MM.1S (cell line): Measurements from ENCODE around the gene AQP3.

Source experiments
- DNase-seq: peaks from one replicate; pipeline ENCODE4 v3.0.0-alpha.2; 2015
- H2AFZ ChIP-seq: fragments of 300-600 bp; sonication (generic); 2 replicates; pipeline ENCODE4 v1.6.0; 2016; ENCODE audit warnings: antibody characterized with exemption, low read length
- H3F3A ChIP-seq: fragments of 300-600 bp; sonication (generic); 2 replicates; pipeline ENCODE4 v1.6.1; 2016; ENCODE audit warnings: mild to moderate bottlenecking, antibody characterized with exemption, low read length, moderate library complexity, mixed read lengths; ENCODE audit not compliant: insufficient read depth
- H3K27ac ChIP-seq: fragments of 300-600 bp; sonication (generic); 2 replicates; pipeline ENCODE4 v1.5.1; 2016; ENCODE audit warnings: mild to moderate bottlenecking, low read length
- H3K27me3 ChIP-seq: fragments of 300-600 bp; sonication (generic); replicated peaks from 2 replicates; pipeline ENCODE4 v1.6.0; 2016; ENCODE audit warnings: low read length; ENCODE audit not compliant: insufficient read depth
- H3K36me3 ChIP-seq: fragments of 300-600 bp; sonication (generic); replicated peaks from 2 replicates; pipeline ENCODE4 v1.6.1; 2016; ENCODE audit warnings: mild to moderate bottlenecking, low read length, mixed read lengths; ENCODE audit not compliant: insufficient read depth
- H3K4me1 ChIP-seq: fragments of 300-600 bp; sonication (generic); 2 replicates; pipeline ENCODE4 v1.6.1; 2016; ENCODE audit warnings: low read length, mixed read lengths
- H3K4me2 ChIP-seq: fragments of 300-600 bp; sonication (generic); 2 replicates; pipeline ENCODE4 v1.6.0; 2016; ENCODE audit warnings: low read depth, low read length
- H3K4me3 ChIP-seq: fragments of 300-600 bp; sonication (generic); 2 replicates; pipeline ENCODE4 v1.5.1; 2016; ENCODE audit warnings: low read length, mixed read lengths
- H3K79me2 ChIP-seq: fragments of 300-600 bp; sonication (generic); 2 replicates; pipeline ENCODE4 v1.6.1; 2016; ENCODE audit warnings: mixed run types, low read length, mixed read lengths
- H3K9ac ChIP-seq: fragments of 300-600 bp; sonication (generic); 2 replicates; pipeline ENCODE4 v1.6.1; 2016; ENCODE audit warnings: low read length, mixed read lengths
- H3K9me2 ChIP-seq: fragments of 300-600 bp; sonication (generic); replicated peaks from 2 replicates; pipeline ENCODE4 v1.6.1; 2016; ENCODE audit warnings: mild to moderate bottlenecking, low read length, mixed read lengths; ENCODE audit not compliant: insufficient read depth
- H3K9me3 ChIP-seq: fragments of 300-600 bp; sonication (generic); replicated peaks from 2 replicates; pipeline ENCODE4 v1.6.1; 2016; ENCODE audit warnings: mild to moderate bottlenecking, low read length, mixed read lengths; ENCODE audit not compliant: insufficient read depth
- H4K20me1 ChIP-seq: fragments of 300-600 bp; sonication (generic); 2 replicates; pipeline ENCODE4 v1.6.1; 2016; ENCODE audit warnings: mild to moderate bottlenecking, low read length, moderate library complexity, mixed read lengths; ENCODE audit not compliant: insufficient read depth
- EZH2 ChIP-seq: fragments of 300-600 bp; sonication (generic); optimal IDR thresholded peaks from 2 replicates; pipeline ENCODE3; 2017; ENCODE audit warnings: low read depth, mild to moderate bottlenecking, antibody characterized with exemption, low read length, mixed read lengths
- EZH2phosphoT487 ChIP-seq: fragments of 300-600 bp; sonication (generic); IDR thresholded peaks from 2 replicates; pipeline ENCODE4 v1.6.1; 2018; ENCODE audit warnings: antibody characterized with exemption, low read length
- TF ChIP-seq, protein P1 (sequence below): fragments of 300-600 bp; sonication (generic); IDR thresholded peaks from 2 replicates; pipeline ENCODE4 v1.5.1; 2016; ENCODE audit warnings: antibody characterized with exemption, low read length, mixed read lengths

Gene AQP3

GRCh38 chr9:33464045-33464636, 16.7 kb upstream of the AQP3 start:
- H3K4me1 ChIP-seq: 0 out of 2 replicates have a peak, but pooled peaks cover 7% of the 10 kb centered on the region
- H3K36me3 ChIP-seq: peaks cover 4% of the 10 kb centered on the region; the same call in 1 of the 2 replicates
- TF ChIP-seq EZH2 (no peak), EZH2phosphoT487 (no peak)
- TF ChIP-seq, protein P1, sequence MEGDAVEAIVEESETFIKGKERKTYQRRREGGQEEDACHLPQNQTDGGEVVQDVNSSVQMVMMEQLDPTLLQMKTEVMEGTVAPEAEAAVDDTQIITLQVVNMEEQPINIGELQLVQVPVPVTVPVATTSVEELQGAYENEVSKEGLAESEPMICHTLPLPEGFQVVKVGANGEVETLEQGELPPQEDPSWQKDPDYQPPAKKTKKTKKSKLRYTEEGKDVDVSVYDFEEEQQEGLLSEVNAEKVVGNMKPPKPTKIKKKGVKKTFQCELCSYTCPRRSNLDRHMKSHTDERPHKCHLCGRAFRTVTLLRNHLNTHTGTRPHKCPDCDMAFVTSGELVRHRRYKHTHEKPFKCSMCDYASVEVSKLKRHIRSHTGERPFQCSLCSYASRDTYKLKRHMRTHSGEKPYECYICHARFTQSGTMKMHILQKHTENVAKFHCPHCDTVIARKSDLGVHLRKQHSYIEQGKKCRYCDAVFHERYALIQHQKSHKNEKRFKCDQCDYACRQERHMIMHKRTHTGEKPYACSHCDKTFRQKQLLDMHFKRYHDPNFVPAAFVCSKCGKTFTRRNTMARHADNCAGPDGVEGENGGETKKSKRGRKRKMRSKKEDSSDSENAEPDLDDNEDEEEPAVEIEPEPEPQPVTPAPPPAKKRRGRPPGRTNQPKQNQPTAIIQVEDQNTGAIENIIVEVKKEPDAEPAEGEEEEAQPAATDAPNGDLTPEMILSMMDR: no peak
- DNase-seq: no peak
- H3K9me2 ChIP-seq: no peaks in the 10 kb centered on the region
- H4K20me1 ChIP-seq: no peaks in the 10 kb centered on the region
- no peaks in the 10 kb centered on the region for H3K27me3 ChIP-seq
- peaks cover 20% of the 10 kb centered on the region for H3K79me2 ChIP-seq
- H3K9ac ChIP-seq: no peak overlapping the region
- peaks cover 4% of the 10 kb centered on the region; the same call in 1 of the 2 replicates for H3F3A ChIP-seq
- H3K9me3 ChIP-seq: no peaks in the 10 kb centered on the region
- H3K4me2 ChIP-seq: no peak overlapping the region
- H2AFZ ChIP-seq: no peak overlapping the region
- no peak overlapping the region for H3K27ac ChIP-seq
- no peak overlapping the region for H3K4me3 ChIP-seq

DNA sequence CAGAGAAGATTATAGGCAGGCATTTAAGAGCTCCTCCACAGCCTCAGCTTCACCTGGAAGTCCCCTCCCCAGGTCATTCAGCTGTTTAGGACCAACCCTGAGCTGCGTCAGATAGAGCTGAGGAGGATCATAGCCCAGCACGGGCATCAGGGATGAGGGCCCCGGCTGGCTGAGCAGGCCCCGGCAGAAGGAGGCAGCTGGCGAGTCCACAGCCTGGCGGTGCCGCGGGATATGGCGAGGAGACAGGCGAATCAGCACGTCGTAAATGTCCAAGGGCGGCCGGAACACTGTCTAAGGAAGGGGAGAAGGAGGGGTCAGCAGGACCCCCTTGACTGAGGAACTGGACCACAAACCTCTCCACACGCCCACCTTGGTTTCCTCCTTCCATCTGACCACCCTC, 15.8 kb upstream of the AQP3 start:
- Histone ChIP-seq H3K4me2 (no peak overlapping the region), H3K9me3 (no peaks in the 10 kb centered on the region)
- no peak for DNase-seq

GRCh38 chr9:33461492-33461891, 14.1 kb upstream of the AQP3 start:
- H3F3A ChIP-seq: peaks cover 25% of the 10 kb centered on the region
- peaks cover 4% of the 10 kb centered on the region; the same call in 1 of the 2 replicates for H3K36me3 ChIP-seq
- H4K20me1 ChIP-seq: no peaks in the 10 kb centered on the region
- peaks cover 28% of the 10 kb centered on the region for H3K4me1 ChIP-seq
- no peak overlapping the region for H3K4me2 ChIP-seq
- DNase-seq: no peak
- H3K79me2 ChIP-seq: peaks cover 31% of the 10 kb centered on the region
- no peaks in the 10 kb centered on the region for H3K27me3 ChIP-seq
- H3K4me3 ChIP-seq: no peak overlapping the region
- H2AFZ ChIP-seq: no peak overlapping the region
- H3K27ac ChIP-seq: no peak overlapping the region
- no peak overlapping the region for H3K9ac ChIP-seq
- TF ChIP-seq, protein P1: no peak
- TF ChIP-seq EZH2phosphoT487 (no peak), EZH2 (no peak)
- H3K9me2 ChIP-seq: no peaks in the 10 kb centered on the region
- no peaks in the 10 kb centered on the region for H3K9me3 ChIP-seq

More for the DNA sequence above, 15.8 kb upstream of the AQP3 start:
- H3K79me2 ChIP-seq: peaks cover 20% of the 10 kb centered on the region
- H3K4me3 ChIP-seq: no peak overlapping the region
- TF ChIP-seq EZH2phosphoT487 (no peak), EZH2 (no peak)
- TF ChIP-seq, protein P1: no peak
- no peak overlapping the region for H3K9ac ChIP-seq
- H3K27me3 ChIP-seq: no peaks in the 10 kb centered on the region
- peaks cover 17% of the 10 kb centered on the region for H3K4me1 ChIP-seq
- H4K20me1 ChIP-seq: no peaks in the 10 kb centered on the region
- H3K36me3 ChIP-seq: peaks cover 4% of the 10 kb centered on the region; the same call in 1 of the 2 replicates
- no peak overlapping the region for H3K27ac ChIP-seq
- no peaks in the 10 kb centered on the region for H3K9me2 ChIP-seq
- H2AFZ ChIP-seq: no peak overlapping the region
- H3F3A ChIP-seq: peaks cover 14% of the 10 kb centered on the region
